HCT116 (cell line): ENCODE measurements around the gene NUP188. TPM values are rescaled to one million over a fixed set of nuclear protein-coding genes. Genes with fewer than 3 reads are reported as not detected.

ENCODE experiments used
- ATAC-seq: fragments of 200-7000 bp; cut with Tn5 transposase; 2 replicates; pipeline ENCODE4 v1.9.1; 2020; ENCODE audit warnings: mild to moderate bottlenecking, moderate library complexity
- BruUV-seq: library from RNA; stranded (reverse); fragments of 400-500 nt; replicated peaks from 2 replicates; lab custom pipeline; 2021; lab: Mats Ljungman, UMichigan
- CTCF ChIA-PET: fragments of 300-600 bp; sonication (Branson Sonifier 250); formaldehyde crosslinking; loops from one replicate; lab custom pipeline; 2021; ENCODE audit warnings: antibody characterized with exemption; lab: Charles Lee
- POLR2A ChIA-PET: fragments of 300-600, 350-600 bp; sonication (Branson Sonifier 250); formaldehyde crosslinking; loops from one replicate; lab custom pipeline; 2021; ENCODE audit warnings: antibody characterized with exemption; lab: Charles Lee
- RAD21 ChIA-PET, 2 experiments: fragments of 300-600 bp; sonication (Branson Sonifier 250); formaldehyde crosslinking; loops; one replicate each; lab custom pipeline; 2023; ENCODE audit warnings: low total read pairs in 2 of 2; ENCODE audit not compliant: uncharacterized antibody in 2 of 2, unreplicated experiment in 2 of 2, low non-redundant PET in 1 of 2; lab: Charles Lee
- DNase-seq: peaks from one replicate; pipeline ENCODE4 v3.0.0-alpha.2; 2010; ENCODE audit warnings: low read depth, low spot score
- H2AFZ ChIP-seq: fragments of 200-600 bp; shearing (Covaris generic), sonication (generic); 2 replicates; pipeline ENCODE4 v1.6.1; 2017; ENCODE audit warnings: low read depth, mixed run types, mixed read lengths, antibody characterized with exemption, low read length; ENCODE audit not compliant: poor library complexity, severe bottlenecking
- H3K27ac ChIP-seq: 2 replicates; pipeline ENCODE4 v1.5.1; 2012; ENCODE audit warnings: low read depth, low read length
- H3K27me3 ChIP-seq: fragments of 200-600 bp; sonication (generic); 2 replicates; pipeline ENCODE4 v1.6.1; 2016; ENCODE audit warnings: mixed run types, low read length, mixed read lengths; ENCODE audit not compliant: insufficient read depth
- H3K36me3 ChIP-seq, 2 experiments: fragments of 200-500 bp in 1 of 2; fragments of 200-600 bp in 1 of 2; sonication (Bioruptor generic) in 1 of 2; sonication (generic) in 1 of 2; 2 replicates each; pipeline versions ENCODE4 v1.5.1 to v1.6.1; 2014 to 2016; ENCODE audit warnings: low read length in 2 of 2, inconsistent platforms in 1 of 2, mixed read lengths in 1 of 2, mixed run types in 1 of 2; ENCODE audit not compliant: insufficient read depth in 2 of 2, control insufficient read depth in 1 of 2
- H3K4me1 ChIP-seq, 2 experiments: fragments of 200-600 bp in 1 of 2; sonication (generic) in 1 of 2; 2 replicates each; pipeline versions ENCODE4 v1.5.1 to v1.6.1; 2012 to 2017; ENCODE audit warnings: low read length in 2 of 2, inconsistent platforms in 1 of 2, mild to moderate bottlenecking in 1 of 2, mixed read lengths in 1 of 2, mixed run types in 1 of 2, moderate library complexity in 1 of 2; ENCODE audit not compliant: insufficient read depth in 2 of 2, control insufficient read depth in 1 of 2
- H3K4me2 ChIP-seq: fragments of 200-600 bp; sonication (generic); 2 replicates; pipeline ENCODE4 v1.6.1; 2017; ENCODE audit warnings: mixed run types, low read length, mixed read lengths
- H3K4me3 ChIP-seq, 2 experiments: fragments of 200-600 bp in 1 of 2; sonication (generic) in 1 of 2; replicated peaks in 1 of 2; 2 replicates each; pipeline ENCODE4 v1.5.1; 2011 to 2016; ENCODE audit warnings: low read length in 2 of 2, control low read depth in 1 of 2, low read depth in 1 of 2, mild to moderate bottlenecking in 1 of 2, mixed read lengths in 1 of 2, mixed run types in 1 of 2
- H3K79me2 ChIP-seq: fragments of 200-600 bp; sonication (generic); 2 replicates; pipeline ENCODE4 v1.6.1; 2017; ENCODE audit warnings: mild to moderate bottlenecking, mixed run types, low read length, moderate library complexity, mixed read lengths; ENCODE audit not compliant: insufficient read depth
- H3K9ac ChIP-seq: fragments of 200-600 bp; sonication (generic); 2 replicates; pipeline ENCODE4 v1.6.1; 2016; ENCODE audit warnings: low read length, mixed read lengths
- H3K9me2 ChIP-seq: fragments of 200-600 bp; sonication (generic), shearing (Covaris generic); 2 replicates; pipeline ENCODE4 v1.6.1; 2017; ENCODE audit warnings: mixed run types, mild to moderate bottlenecking, moderate library complexity; ENCODE audit not compliant: insufficient read depth
- H3K9me3 ChIP-seq, 2 experiments: fragments of 200-500 bp in 1 of 2; fragments of 200-600 bp in 1 of 2; sonication (Bioruptor generic) in 1 of 2; sonication (generic) in 1 of 2; 2 replicates each; pipeline ENCODE4 v1.6.1; 2014 to 2017; ENCODE audit warnings: low read length in 2 of 2, mixed read lengths in 2 of 2, inconsistent platforms in 1 of 2, low read depth in 1 of 2, mild to moderate bottlenecking in 1 of 2, mixed run types in 1 of 2, moderate library complexity in 1 of 2; ENCODE audit not compliant: control insufficient read depth in 1 of 2, insufficient read depth in 1 of 2
- H4K20me1 ChIP-seq: fragments of 200-600 bp; sonication (generic), shearing (Covaris generic); 2 replicates; pipeline ENCODE4 v1.6.1; 2017; ENCODE audit warnings: mixed run types, mild to moderate bottlenecking, moderate library complexity; ENCODE audit not compliant: insufficient read depth
- CBX3 ChIP-seq: IDR thresholded peaks from 2 replicates; pipeline ENCODE4 v1.6.1; 2012; ENCODE audit warnings: low read depth
- CEBPB ChIP-seq: IDR thresholded peaks from 2 replicates; pipeline ENCODE4 v1.6.1; 2012; ENCODE audit warnings: low read depth
- CTCF ChIP-seq, 3 experiments: fragments of 200-600 bp in 1 of 3; sonication (generic) in 1 of 3; IDR thresholded peaks in 2 of 3; conservative IDR thresholded peaks in 1 of 3; 2 replicates each; pipeline ENCODE4 v1.5.1; 2012 to 2017; ENCODE audit warnings: low read depth in 2 of 3, low read length in 2 of 3, antibody characterized with exemption in 1 of 3, borderline replicate concordance in 1 of 3, control low read depth in 1 of 3, mild to moderate bottlenecking in 1 of 3, mixed read lengths in 1 of 3, mixed run types in 1 of 3, moderate library complexity in 1 of 3; ENCODE audit not compliant: insufficient read depth in 1 of 3
- EGR1 ChIP-seq: IDR thresholded peaks from 2 replicates; pipeline ENCODE4 v1.6.1; 2012; ENCODE audit warnings: low read depth
- ELF1 ChIP-seq: IDR thresholded peaks from 2 replicates; pipeline ENCODE4 v1.6.1; 2012; ENCODE audit warnings: low read depth, borderline replicate concordance
- EZH2 ChIP-seq: fragments of 200-600 bp; sonication (generic); IDR thresholded peaks from 2 replicates; pipeline ENCODE4 v1.6.1; 2017; ENCODE audit warnings: antibody characterized with exemption, mixed run types
- EZH2phosphoT487 ChIP-seq: fragments of 200-600 bp; IDR thresholded peaks from 2 replicates; pipeline ENCODE4 v1.6.1; 2018; ENCODE audit warnings: antibody characterized with exemption, borderline replicate concordance
- FOSL1 ChIP-seq: IDR thresholded peaks from 2 replicates; pipeline ENCODE4 v1.6.1; 2012; ENCODE audit warnings: low read depth
- JUND ChIP-seq: IDR thresholded peaks from 2 replicates; pipeline ENCODE4 v1.6.1; 2012
- MAX ChIP-seq: IDR thresholded peaks from 2 replicates; pipeline ENCODE4 v1.6.1; 2012
- POLR2A ChIP-seq: IDR thresholded peaks from 2 replicates; pipeline ENCODE4 v1.7.0; 2011; ENCODE audit warnings: borderline replicate concordance; ENCODE audit not compliant: insufficient read depth, insufficient read length; ENCODE audit errors: extremely low read depth
- POLR2AphosphoS5 ChIP-seq: IDR thresholded peaks from 2 replicates; pipeline ENCODE4 v1.6.1; 2011; ENCODE audit warnings: mild to moderate bottlenecking, low read depth, low read length, moderate library complexity
- RAD21 ChIP-seq: IDR thresholded peaks from 2 replicates; pipeline ENCODE4 v1.6.1; 2012; ENCODE audit warnings: low read depth, mild to moderate bottlenecking
- SIN3A ChIP-seq: IDR thresholded peaks from 2 replicates; pipeline ENCODE4 v1.6.1; 2012; ENCODE audit warnings: low read depth
- SP1 ChIP-seq: IDR thresholded peaks from 2 replicates; pipeline ENCODE4 v1.6.1; 2012; ENCODE audit warnings: low read depth
- SRF ChIP-seq: IDR thresholded peaks from 2 replicates; pipeline ENCODE4 v1.6.1; 2012; ENCODE audit warnings: low read depth
- TCF7L2 ChIP-seq: IDR thresholded peaks from 2 replicates; pipeline ENCODE4 v1.7.0; 2011; ENCODE audit warnings: borderline replicate concordance, inconsistent platforms; ENCODE audit not compliant: insufficient read depth, insufficient read length; ENCODE audit errors: extremely low read depth
- YY1 ChIP-seq: IDR thresholded peaks from 2 replicates; pipeline ENCODE4 v1.6.1; 2011; ENCODE audit warnings: low read length, low read depth, moderate library complexity, mild to moderate bottlenecking; ENCODE audit not compliant: insufficient replicate concordance; ENCODE audit errors: extremely low read depth
- ZFX ChIP-seq: fragments of 450-650 bp; IDR thresholded peaks from 2 replicates; pipeline ENCODE4 v1.6.1; 2017
- intact Hi-C: fragments of 100-400 bp; cut with micrococcal nuclease; formaldehyde crosslinking; loops from 2 replicates; pipeline ENCODE4 v1.10.0; 2022
- total RNA-seq: library from RNA; stranded (reverse); gene quantifications from one replicate; pipeline ENCODE4 v1.2.1, GENCODE V29; 2021; ENCODE audit not compliant: unreplicated experiment
- TF ChIP-seq, protein P1 (sequence below): IDR thresholded peaks from 2 replicates; pipeline ENCODE4 v1.6.1; 2011; ENCODE audit warnings: mild to moderate bottlenecking, low read length, moderate library complexity; ENCODE audit not compliant: insufficient replicate concordance; ENCODE audit errors: extremely low read depth

The NUP188 gene
- total RNA-seq, 1 experiment from 2014 or later: 115 TPM

- no peaks in the 10 kb centered on the region for H3K79me2 ChIP-seq
- ChIA-PET POLR2A (no interaction called here), CTCF (interaction anchor here (0.8 kb wide), 1 partner anchor 17 kb away, joined by 3 read pairs; no protein-coding TSS in a partner anchor), RAD21 (no interaction called here)
- no peaks in the 10 kb centered on the region for H3K9me2 ChIP-seq
- peak; percentile 44 for DNase-seq
- BruUV-seq: TSS peak; percentile 66
- peak; percentile 87 for ATAC-seq
- TF ChIP-seq YY1 (no peak), CBX3 (no peak), JUND (no peak), POLR2AphosphoS5 (peak; percentile 19), MAX (no peak), SIN3A (no peak), ZFX (no peak), SRF (no peak), EGR1 (no peak), POLR2A (no peak), CTCF (IDR thresholded peaks at IDR 0.05 in 2 of 3, conservative IDR thresholded peaks at IDR 0.05 in 1 of 3; ENCODE audit: borderline replicate concordance in 1 of 3, insufficient read depth in 1 of 3, low read depth in 2 of 3, low read length in 2 of 3) (peak; percentile 90 to 98 (median 93)), ELF1 (no peak), CEBPB (no peak), TCF7L2 (no peak), SP1 (no peak), FOSL1 (no peak), RAD21 (peak; percentile 62), EZH2 (no peak), EZH2phosphoT487 (no peak)
- TF ChIP-seq, protein P1, sequence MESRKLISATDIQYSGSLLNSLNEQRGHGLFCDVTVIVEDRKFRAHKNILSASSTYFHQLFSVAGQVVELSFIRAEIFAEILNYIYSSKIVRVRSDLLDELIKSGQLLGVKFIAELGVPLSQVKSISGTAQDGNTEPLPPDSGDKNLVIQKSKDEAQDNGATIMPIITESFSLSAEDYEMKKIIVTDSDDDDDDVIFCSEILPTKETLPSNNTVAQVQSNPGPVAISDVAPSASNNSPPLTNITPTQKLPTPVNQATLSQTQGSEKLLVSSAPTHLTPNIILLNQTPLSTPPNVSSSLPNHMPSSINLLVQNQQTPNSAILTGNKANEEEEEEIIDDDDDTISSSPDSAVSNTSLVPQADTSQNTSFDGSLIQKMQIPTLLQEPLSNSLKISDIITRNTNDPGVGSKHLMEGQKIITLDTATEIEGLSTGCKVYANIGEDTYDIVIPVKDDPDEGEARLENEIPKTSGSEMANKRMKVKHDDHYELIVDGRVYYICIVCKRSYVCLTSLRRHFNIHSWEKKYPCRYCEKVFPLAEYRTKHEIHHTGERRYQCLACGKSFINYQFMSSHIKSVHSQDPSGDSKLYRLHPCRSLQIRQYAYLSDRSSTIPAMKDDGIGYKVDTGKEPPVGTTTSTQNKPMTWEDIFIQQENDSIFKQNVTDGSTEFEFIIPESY: no peak
- peaks cover 19 to 43% of the 10 kb centered on the region in 2 experiments; a peak in 3 of 4 replicates for H3K36me3 ChIP-seq
- no peak overlapping the region for H3K4me3 ChIP-seq
- no peak overlapping the region for H2AFZ ChIP-seq
- no peaks in the 10 kb centered on the region for H3K9me3 ChIP-seq
- H3K4me2 ChIP-seq: no peak overlapping the region
- intact Hi-C loops: no loop called here
- no peak overlapping the region for H3K9ac ChIP-seq
- H4K20me1 ChIP-seq: no peaks in the 10 kb centered on the region
- H3K27me3 ChIP-seq: no peaks in the 10 kb centered on the region
- H3K27ac ChIP-seq: peak overlapping the region; percentile 50
- H3K4me1 ChIP-seq: no peaks in the 10 kb centered on the region
Observed at GRCh38 chr9:129006328-129007034, 59.0 kb downstream of the NUP188 start.
